Prostate gland (tissue), 2 donors: ENCODE measurements around the gene TAX1BP1.

Experiments
- POLR2A ChIP-seq: fragments of 450-650 bp; IDR thresholded peaks from one replicate; pipeline ENCODE4 v1.6.1; 2016; ENCODE audit warnings: antibody characterized with exemption, mild to moderate bottlenecking
- TF ChIP-seq, protein P1 (sequence below), 4 experiments: fragments of 200-600 bp in 2 of 4; fragments of 450-650 bp in 2 of 4; sonication (generic) in 2 of 4; IDR thresholded peaks; 1 replicate in 3 of 4; 2 replicates in 1 of 4; pipeline ENCODE4 v1.5.1; 2016 to 2019; ENCODE audit warnings: antibody characterized with exemption in 4 of 4, mild to moderate bottlenecking in 2 of 4, moderate library complexity in 2 of 4

DNA sequence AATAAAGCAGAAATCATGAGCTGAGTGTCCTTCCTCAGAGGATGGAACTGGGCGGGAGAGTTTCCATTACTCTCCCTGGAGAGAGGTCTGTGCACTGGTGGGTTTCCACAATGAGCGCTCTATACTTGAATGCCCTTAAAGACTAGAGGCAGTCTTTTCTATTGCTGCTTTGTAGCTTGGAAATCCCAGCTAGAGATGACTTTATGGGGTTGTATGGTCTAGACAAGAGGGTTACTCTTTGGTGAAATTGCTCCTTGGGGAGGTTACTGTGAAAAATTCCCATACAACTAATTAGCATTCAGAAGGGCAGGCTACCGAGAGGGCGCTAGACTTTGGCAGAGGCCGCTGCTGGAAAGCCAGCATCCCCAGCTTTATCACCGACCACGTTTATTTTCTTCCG lies 136.8 kb downstream of the TAX1BP1 start:
- TF ChIP-seq, protein P1, sequence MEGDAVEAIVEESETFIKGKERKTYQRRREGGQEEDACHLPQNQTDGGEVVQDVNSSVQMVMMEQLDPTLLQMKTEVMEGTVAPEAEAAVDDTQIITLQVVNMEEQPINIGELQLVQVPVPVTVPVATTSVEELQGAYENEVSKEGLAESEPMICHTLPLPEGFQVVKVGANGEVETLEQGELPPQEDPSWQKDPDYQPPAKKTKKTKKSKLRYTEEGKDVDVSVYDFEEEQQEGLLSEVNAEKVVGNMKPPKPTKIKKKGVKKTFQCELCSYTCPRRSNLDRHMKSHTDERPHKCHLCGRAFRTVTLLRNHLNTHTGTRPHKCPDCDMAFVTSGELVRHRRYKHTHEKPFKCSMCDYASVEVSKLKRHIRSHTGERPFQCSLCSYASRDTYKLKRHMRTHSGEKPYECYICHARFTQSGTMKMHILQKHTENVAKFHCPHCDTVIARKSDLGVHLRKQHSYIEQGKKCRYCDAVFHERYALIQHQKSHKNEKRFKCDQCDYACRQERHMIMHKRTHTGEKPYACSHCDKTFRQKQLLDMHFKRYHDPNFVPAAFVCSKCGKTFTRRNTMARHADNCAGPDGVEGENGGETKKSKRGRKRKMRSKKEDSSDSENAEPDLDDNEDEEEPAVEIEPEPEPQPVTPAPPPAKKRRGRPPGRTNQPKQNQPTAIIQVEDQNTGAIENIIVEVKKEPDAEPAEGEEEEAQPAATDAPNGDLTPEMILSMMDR (IDR thresholded peaks at IDR 0.05): no peak
- no peak for TF ChIP-seq POLR2A
